HCT116 (cell line): ENCODE measurements around the gene TSHZ1. TPM values are rescaled to one million over a fixed set of nuclear protein-coding genes. Genes with fewer than 3 reads are reported as not detected.

ENCODE experiments used
- ATAC-seq: fragments of 200-7000 bp; cut with Tn5 transposase; 2 replicates; pipeline ENCODE4 v1.9.1; 2020; ENCODE audit warnings: mild to moderate bottlenecking, moderate library complexity
- BruUV-seq: library from RNA; stranded (reverse); fragments of 400-500 nt; replicated peaks from 2 replicates; lab custom pipeline; 2021; lab: Mats Ljungman, UMichigan
- CTCF ChIA-PET: fragments of 300-600 bp; sonication (Branson Sonifier 250); formaldehyde crosslinking; loops from one replicate; lab custom pipeline; 2021; ENCODE audit warnings: antibody characterized with exemption; lab: Charles Lee
- POLR2A ChIA-PET: fragments of 300-600, 350-600 bp; sonication (Branson Sonifier 250); formaldehyde crosslinking; loops from one replicate; lab custom pipeline; 2021; ENCODE audit warnings: antibody characterized with exemption; lab: Charles Lee
- RAD21 ChIA-PET, 2 experiments: fragments of 300-600 bp; sonication (Branson Sonifier 250); formaldehyde crosslinking; loops; one replicate each; lab custom pipeline; 2023; ENCODE audit warnings: low total read pairs in 2 of 2; ENCODE audit not compliant: uncharacterized antibody in 2 of 2, unreplicated experiment in 2 of 2, low non-redundant PET in 1 of 2; lab: Charles Lee
- DNase-seq: peaks from one replicate; pipeline ENCODE4 v3.0.0-alpha.2; 2010; ENCODE audit warnings: low read depth, low spot score
- H2AFZ ChIP-seq: fragments of 200-600 bp; shearing (Covaris generic), sonication (generic); 2 replicates; pipeline ENCODE4 v1.6.1; 2017; ENCODE audit warnings: low read depth, mixed run types, mixed read lengths, antibody characterized with exemption, low read length; ENCODE audit not compliant: poor library complexity, severe bottlenecking
- H3K27ac ChIP-seq: 2 replicates; pipeline ENCODE4 v1.5.1; 2012; ENCODE audit warnings: low read depth, low read length
- H3K27me3 ChIP-seq: fragments of 200-600 bp; sonication (generic); 2 replicates; pipeline ENCODE4 v1.6.1; 2016; ENCODE audit warnings: mixed run types, low read length, mixed read lengths; ENCODE audit not compliant: insufficient read depth
- H3K36me3 ChIP-seq, 2 experiments: fragments of 200-500 bp in 1 of 2; fragments of 200-600 bp in 1 of 2; sonication (Bioruptor generic) in 1 of 2; sonication (generic) in 1 of 2; 2 replicates each; pipeline versions ENCODE4 v1.5.1 to v1.6.1; 2014 to 2016; ENCODE audit warnings: low read length in 2 of 2, inconsistent platforms in 1 of 2, mixed read lengths in 1 of 2, mixed run types in 1 of 2; ENCODE audit not compliant: insufficient read depth in 2 of 2, control insufficient read depth in 1 of 2
- H3K4me1 ChIP-seq, 2 experiments: fragments of 200-600 bp in 1 of 2; sonication (generic) in 1 of 2; 2 replicates each; pipeline versions ENCODE4 v1.5.1 to v1.6.1; 2012 to 2017; ENCODE audit warnings: low read length in 2 of 2, inconsistent platforms in 1 of 2, mild to moderate bottlenecking in 1 of 2, mixed read lengths in 1 of 2, mixed run types in 1 of 2, moderate library complexity in 1 of 2; ENCODE audit not compliant: insufficient read depth in 2 of 2, control insufficient read depth in 1 of 2
- H3K4me2 ChIP-seq: fragments of 200-600 bp; sonication (generic); 2 replicates; pipeline ENCODE4 v1.6.1; 2017; ENCODE audit warnings: mixed run types, low read length, mixed read lengths
- H3K4me3 ChIP-seq, 2 experiments: fragments of 200-600 bp in 1 of 2; sonication (generic) in 1 of 2; replicated peaks in 1 of 2; 2 replicates each; pipeline ENCODE4 v1.5.1; 2011 to 2016; ENCODE audit warnings: low read length in 2 of 2, control low read depth in 1 of 2, low read depth in 1 of 2, mild to moderate bottlenecking in 1 of 2, mixed read lengths in 1 of 2, mixed run types in 1 of 2
- H3K79me2 ChIP-seq: fragments of 200-600 bp; sonication (generic); 2 replicates; pipeline ENCODE4 v1.6.1; 2017; ENCODE audit warnings: mild to moderate bottlenecking, mixed run types, low read length, moderate library complexity, mixed read lengths; ENCODE audit not compliant: insufficient read depth
- H3K9ac ChIP-seq: fragments of 200-600 bp; sonication (generic); 2 replicates; pipeline ENCODE4 v1.6.1; 2016; ENCODE audit warnings: low read length, mixed read lengths
- H3K9me2 ChIP-seq: fragments of 200-600 bp; sonication (generic), shearing (Covaris generic); 2 replicates; pipeline ENCODE4 v1.6.1; 2017; ENCODE audit warnings: mixed run types, mild to moderate bottlenecking, moderate library complexity; ENCODE audit not compliant: insufficient read depth
- H3K9me3 ChIP-seq, 2 experiments: fragments of 200-500 bp in 1 of 2; fragments of 200-600 bp in 1 of 2; sonication (Bioruptor generic) in 1 of 2; sonication (generic) in 1 of 2; 2 replicates each; pipeline ENCODE4 v1.6.1; 2014 to 2017; ENCODE audit warnings: low read length in 2 of 2, mixed read lengths in 2 of 2, inconsistent platforms in 1 of 2, low read depth in 1 of 2, mild to moderate bottlenecking in 1 of 2, mixed run types in 1 of 2, moderate library complexity in 1 of 2; ENCODE audit not compliant: control insufficient read depth in 1 of 2, insufficient read depth in 1 of 2
- H4K20me1 ChIP-seq: fragments of 200-600 bp; sonication (generic), shearing (Covaris generic); 2 replicates; pipeline ENCODE4 v1.6.1; 2017; ENCODE audit warnings: mixed run types, mild to moderate bottlenecking, moderate library complexity; ENCODE audit not compliant: insufficient read depth
- CBX3 ChIP-seq: IDR thresholded peaks from 2 replicates; pipeline ENCODE4 v1.6.1; 2012; ENCODE audit warnings: low read depth
- CEBPB ChIP-seq: IDR thresholded peaks from 2 replicates; pipeline ENCODE4 v1.6.1; 2012; ENCODE audit warnings: low read depth
- EZH2 ChIP-seq: fragments of 200-600 bp; sonication (generic); IDR thresholded peaks from 2 replicates; pipeline ENCODE4 v1.6.1; 2017; ENCODE audit warnings: antibody characterized with exemption, mixed run types
- EZH2phosphoT487 ChIP-seq: fragments of 200-600 bp; IDR thresholded peaks from 2 replicates; pipeline ENCODE4 v1.6.1; 2018; ENCODE audit warnings: antibody characterized with exemption, borderline replicate concordance
- FOSL1 ChIP-seq: IDR thresholded peaks from 2 replicates; pipeline ENCODE4 v1.6.1; 2012; ENCODE audit warnings: low read depth
- JUND ChIP-seq: IDR thresholded peaks from 2 replicates; pipeline ENCODE4 v1.6.1; 2012
- POLR2A ChIP-seq: IDR thresholded peaks from 2 replicates; pipeline ENCODE4 v1.7.0; 2011; ENCODE audit warnings: borderline replicate concordance; ENCODE audit not compliant: insufficient read depth, insufficient read length; ENCODE audit errors: extremely low read depth
- POLR2AphosphoS5 ChIP-seq: IDR thresholded peaks from 2 replicates; pipeline ENCODE4 v1.6.1; 2011; ENCODE audit warnings: mild to moderate bottlenecking, low read depth, low read length, moderate library complexity
- TCF7L2 ChIP-seq: IDR thresholded peaks from 2 replicates; pipeline ENCODE4 v1.7.0; 2011; ENCODE audit warnings: borderline replicate concordance, inconsistent platforms; ENCODE audit not compliant: insufficient read depth, insufficient read length; ENCODE audit errors: extremely low read depth
- YY1 ChIP-seq: IDR thresholded peaks from 2 replicates; pipeline ENCODE4 v1.6.1; 2011; ENCODE audit warnings: low read length, low read depth, moderate library complexity, mild to moderate bottlenecking; ENCODE audit not compliant: insufficient replicate concordance; ENCODE audit errors: extremely low read depth
- ZFX ChIP-seq: fragments of 450-650 bp; IDR thresholded peaks from 2 replicates; pipeline ENCODE4 v1.6.1; 2017
- ZNF274 ChIP-seq: fragments of 200-500 bp; sonication (Bioruptor generic); IDR thresholded peaks from 2 replicates; pipeline ENCODE4 v1.6.1; 2014; ENCODE audit warnings: mild to moderate bottlenecking, low read depth, low read length, inconsistent platforms
- intact Hi-C: fragments of 100-400 bp; cut with micrococcal nuclease; formaldehyde crosslinking; loops from 2 replicates; pipeline ENCODE4 v1.10.0; 2022
- total RNA-seq: library from RNA; stranded (reverse); gene quantifications from one replicate; pipeline ENCODE4 v1.2.1, GENCODE V29; 2021; ENCODE audit not compliant: unreplicated experiment
- TF ChIP-seq, protein P1 (sequence below): IDR thresholded peaks from 2 replicates; pipeline ENCODE4 v1.6.1; 2012; ENCODE audit warnings: low read depth
- TF ChIP-seq, protein P2 (sequence below), 3 experiments: fragments of 200-600 bp in 1 of 3; sonication (generic) in 1 of 3; IDR thresholded peaks in 2 of 3; conservative IDR thresholded peaks in 1 of 3; 2 replicates each; pipeline ENCODE4 v1.5.1; 2012 to 2017; ENCODE audit warnings: low read depth in 2 of 3, low read length in 2 of 3, antibody characterized with exemption in 1 of 3, borderline replicate concordance in 1 of 3, control low read depth in 1 of 3, mild to moderate bottlenecking in 1 of 3, mixed read lengths in 1 of 3, mixed run types in 1 of 3, moderate library complexity in 1 of 3; ENCODE audit not compliant: insufficient read depth in 1 of 3

TSHZ1 gene
- total RNA-seq, 1 experiment from 2014 or later, result 5.7 TPM

DNA sequence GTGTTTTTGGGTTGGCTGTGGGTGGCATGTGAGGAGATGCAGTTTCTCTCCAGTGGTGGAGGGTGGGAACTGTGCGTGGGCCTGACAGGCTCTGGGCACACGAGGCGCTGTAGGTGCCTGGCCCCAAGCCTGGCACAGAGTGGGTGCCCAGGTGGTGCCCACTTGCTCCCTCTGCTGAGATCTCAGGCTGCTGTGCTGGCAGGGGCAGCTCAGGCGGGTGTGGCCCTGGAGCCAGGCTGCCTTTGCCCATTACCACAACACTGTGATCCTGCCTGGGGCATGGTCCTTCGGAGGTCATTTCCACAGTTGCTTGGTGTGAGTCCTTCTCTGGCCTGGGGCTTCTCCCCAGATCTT lies 20.4 kb downstream of the TSHZ1 start:
- POLR2A ChIA-PET, result no interaction called here
- Histone ChIP-seq H3K4me1 (no peaks in the 10 kb centered on the region), H3K4me3 (no peak overlapping the region), H3K27me3 (no peaks in the 10 kb centered on the region), H3K9me3 (no peaks in the 10 kb centered on the region), H3K36me3 (no peaks in the 10 kb centered on the region), H4K20me1 (no peaks in the 10 kb centered on the region), H2AFZ (no peak overlapping the region), H3K79me2 (no peaks in the 10 kb centered on the region), H3K27ac (no peak overlapping the region), H3K9me2 (no peaks in the 10 kb centered on the region), H3K9ac (no peak overlapping the region), H3K4me2 (no peak overlapping the region)
- BruUV-seq, result no TSS peak
- DNase-seq (no peak), ATAC-seq (peak; percentile 81)
- TF ChIP-seq TCF7L2 (no peak), EZH2 (no peak), EZH2phosphoT487 (no peak), POLR2A (no peak), CBX3 (no peak), POLR2AphosphoS5 (no peak), CEBPB (no peak), ZFX (no peak), FOSL1 (no peak), YY1 (no peak), JUND (no peak), ZNF274 (no peak)
- TF ChIP-seq, protein P1, sequence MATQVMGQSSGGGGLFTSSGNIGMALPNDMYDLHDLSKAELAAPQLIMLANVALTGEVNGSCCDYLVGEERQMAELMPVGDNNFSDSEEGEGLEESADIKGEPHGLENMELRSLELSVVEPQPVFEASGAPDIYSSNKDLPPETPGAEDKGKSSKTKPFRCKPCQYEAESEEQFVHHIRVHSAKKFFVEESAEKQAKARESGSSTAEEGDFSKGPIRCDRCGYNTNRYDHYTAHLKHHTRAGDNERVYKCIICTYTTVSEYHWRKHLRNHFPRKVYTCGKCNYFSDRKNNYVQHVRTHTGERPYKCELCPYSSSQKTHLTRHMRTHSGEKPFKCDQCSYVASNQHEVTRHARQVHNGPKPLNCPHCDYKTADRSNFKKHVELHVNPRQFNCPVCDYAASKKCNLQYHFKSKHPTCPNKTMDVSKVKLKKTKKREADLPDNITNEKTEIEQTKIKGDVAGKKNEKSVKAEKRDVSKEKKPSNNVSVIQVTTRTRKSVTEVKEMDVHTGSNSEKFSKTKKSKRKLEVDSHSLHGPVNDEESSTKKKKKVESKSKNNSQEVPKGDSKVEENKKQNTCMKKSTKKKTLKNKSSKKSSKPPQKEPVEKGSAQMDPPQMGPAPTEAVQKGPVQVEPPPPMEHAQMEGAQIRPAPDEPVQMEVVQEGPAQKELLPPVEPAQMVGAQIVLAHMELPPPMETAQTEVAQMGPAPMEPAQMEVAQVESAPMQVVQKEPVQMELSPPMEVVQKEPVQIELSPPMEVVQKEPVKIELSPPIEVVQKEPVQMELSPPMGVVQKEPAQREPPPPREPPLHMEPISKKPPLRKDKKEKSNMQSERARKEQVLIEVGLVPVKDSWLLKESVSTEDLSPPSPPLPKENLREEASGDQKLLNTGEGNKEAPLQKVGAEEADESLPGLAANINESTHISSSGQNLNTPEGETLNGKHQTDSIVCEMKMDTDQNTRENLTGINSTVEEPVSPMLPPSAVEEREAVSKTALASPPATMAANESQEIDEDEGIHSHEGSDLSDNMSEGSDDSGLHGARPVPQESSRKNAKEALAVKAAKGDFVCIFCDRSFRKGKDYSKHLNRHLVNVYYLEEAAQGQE, result no peak
- TF ChIP-seq, protein P2, sequence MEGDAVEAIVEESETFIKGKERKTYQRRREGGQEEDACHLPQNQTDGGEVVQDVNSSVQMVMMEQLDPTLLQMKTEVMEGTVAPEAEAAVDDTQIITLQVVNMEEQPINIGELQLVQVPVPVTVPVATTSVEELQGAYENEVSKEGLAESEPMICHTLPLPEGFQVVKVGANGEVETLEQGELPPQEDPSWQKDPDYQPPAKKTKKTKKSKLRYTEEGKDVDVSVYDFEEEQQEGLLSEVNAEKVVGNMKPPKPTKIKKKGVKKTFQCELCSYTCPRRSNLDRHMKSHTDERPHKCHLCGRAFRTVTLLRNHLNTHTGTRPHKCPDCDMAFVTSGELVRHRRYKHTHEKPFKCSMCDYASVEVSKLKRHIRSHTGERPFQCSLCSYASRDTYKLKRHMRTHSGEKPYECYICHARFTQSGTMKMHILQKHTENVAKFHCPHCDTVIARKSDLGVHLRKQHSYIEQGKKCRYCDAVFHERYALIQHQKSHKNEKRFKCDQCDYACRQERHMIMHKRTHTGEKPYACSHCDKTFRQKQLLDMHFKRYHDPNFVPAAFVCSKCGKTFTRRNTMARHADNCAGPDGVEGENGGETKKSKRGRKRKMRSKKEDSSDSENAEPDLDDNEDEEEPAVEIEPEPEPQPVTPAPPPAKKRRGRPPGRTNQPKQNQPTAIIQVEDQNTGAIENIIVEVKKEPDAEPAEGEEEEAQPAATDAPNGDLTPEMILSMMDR (IDR thresholded peaks at IDR 0.05 in 2 of 3, conservative IDR thresholded peaks at IDR 0.05 in 1 of 3; ENCODE audit: borderline replicate concordance in 1 of 3, insufficient read depth in 1 of 3, low read depth in 2 of 3, low read length in 2 of 3), result no peak; a peak in 1 of 6 replicates
- CTCF ChIA-PET, result no interaction called here
- RAD21 ChIA-PET, result no interaction called here
- intact Hi-C loops, result no loop called here
